HG03521 (cell line): ENCODE results near the gene MEF2C.
"Not testable (repeated sequence)": the region's sequence is repeated elsewhere in the genome, so short reads cannot be mapped to it uniquely, and the experiment has no call there.

Experiments used
- ATAC-seq: cut with Tn5 transposase; IDR thresholded peaks from one replicate; pipeline ENCODE4 v1.9.1; 2021; ENCODE audit warnings: mild to moderate bottlenecking, moderate library complexity; ENCODE audit not compliant: unreplicated experiment

Gene MEF2C

DNA sequence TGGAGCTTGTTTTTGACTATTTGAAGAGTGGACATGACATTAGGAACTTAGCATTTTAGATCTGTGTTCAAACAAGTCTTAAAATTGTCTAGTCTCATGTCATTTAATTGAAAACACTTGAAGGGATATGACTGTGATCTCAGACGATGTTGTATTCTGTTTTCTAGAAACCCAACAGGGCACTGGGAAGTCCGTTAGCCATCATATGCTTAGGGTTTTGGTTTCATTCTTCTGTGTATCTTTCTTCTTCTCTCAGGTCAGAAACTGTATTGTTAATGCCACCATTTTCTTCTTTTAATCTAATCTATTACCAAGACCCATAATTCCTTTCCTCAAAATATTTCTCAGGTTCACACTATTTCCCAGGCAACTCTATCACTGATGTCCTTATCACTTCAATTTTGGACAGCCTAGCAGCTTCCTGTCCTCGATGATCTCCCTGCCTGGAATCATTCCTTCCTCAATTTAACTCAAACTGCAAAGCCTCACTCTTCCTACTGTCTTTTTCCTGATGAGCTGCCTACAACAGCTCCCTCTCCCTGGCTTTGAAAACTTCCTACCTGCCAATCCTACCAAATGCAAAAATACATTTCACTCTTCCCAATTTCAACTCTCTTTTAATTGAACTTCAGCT lies 77.7 kb downstream of the MEF2C start:
- ATAC-seq, result peak; percentile 46

DNA sequence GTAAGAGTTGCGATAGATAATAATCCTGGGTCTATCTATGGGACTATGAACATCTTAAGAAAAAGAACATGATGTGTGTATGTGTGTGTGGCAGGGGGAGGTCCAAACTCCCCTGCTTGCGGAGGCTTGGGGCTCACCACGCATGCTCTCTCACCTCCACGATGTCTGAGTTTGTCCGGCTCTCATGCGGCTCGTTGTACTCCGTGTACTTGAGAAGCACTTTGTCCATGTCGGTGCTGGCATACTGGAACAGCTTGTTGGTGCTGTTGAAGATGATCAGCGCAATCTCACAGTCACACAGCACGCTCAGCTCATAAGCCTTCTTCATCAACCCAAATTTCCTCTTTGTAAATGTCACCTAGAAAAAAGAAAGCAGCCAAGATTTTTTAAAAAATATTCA lies 78.5 kb downstream of the MEF2C start:
- ATAC-seq, result no peak

DNA sequence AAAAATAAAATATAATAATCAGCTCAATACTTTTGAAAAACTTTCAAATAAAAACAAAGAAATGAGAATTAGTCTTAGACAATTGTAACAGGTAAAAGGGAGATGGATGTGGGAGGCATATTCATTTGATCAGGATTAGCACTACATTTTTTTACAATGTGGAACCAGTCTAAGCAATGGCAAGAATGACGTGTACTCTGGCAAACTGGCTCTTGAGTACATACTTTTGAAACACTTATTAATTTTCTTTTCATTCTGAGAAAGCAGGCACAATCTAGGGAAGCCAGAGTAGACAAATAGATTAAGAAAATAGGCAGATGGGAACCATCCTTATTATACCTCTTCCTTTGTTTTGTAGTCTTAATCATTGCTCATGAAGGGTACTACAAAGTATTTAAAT lies 79.7 kb downstream of the MEF2C start:
- ATAC-seq, result no peak

DNA sequence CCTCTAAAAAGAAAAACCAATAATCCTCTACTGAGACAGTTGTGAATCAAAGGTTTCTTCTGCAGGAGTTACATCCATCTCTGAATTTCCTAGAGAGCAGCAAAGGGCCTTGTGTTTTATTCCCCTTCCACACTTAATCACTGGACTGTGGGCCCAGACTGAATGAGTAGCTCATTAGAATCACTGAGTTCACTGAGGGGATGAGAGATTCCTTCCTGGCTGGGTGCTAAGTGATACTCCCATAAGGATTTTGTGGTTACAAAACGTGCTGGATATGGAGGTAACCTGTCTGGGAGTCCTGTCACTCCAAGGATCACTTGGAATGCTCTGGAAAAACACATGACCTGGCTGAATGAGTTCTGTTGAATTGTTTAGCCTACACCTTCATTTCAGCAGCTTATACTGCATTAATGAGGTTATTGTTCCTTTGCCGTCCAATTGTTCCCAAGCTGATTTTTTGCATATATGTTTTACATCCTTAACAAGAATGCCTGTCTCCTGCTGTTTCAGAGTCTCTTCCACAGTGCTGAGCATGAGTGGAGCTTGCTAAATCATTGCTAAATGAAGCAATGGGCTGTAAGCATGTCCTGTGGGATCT lies 82.9 kb downstream of the MEF2C start:
- ATAC-seq, result no peak

DNA sequence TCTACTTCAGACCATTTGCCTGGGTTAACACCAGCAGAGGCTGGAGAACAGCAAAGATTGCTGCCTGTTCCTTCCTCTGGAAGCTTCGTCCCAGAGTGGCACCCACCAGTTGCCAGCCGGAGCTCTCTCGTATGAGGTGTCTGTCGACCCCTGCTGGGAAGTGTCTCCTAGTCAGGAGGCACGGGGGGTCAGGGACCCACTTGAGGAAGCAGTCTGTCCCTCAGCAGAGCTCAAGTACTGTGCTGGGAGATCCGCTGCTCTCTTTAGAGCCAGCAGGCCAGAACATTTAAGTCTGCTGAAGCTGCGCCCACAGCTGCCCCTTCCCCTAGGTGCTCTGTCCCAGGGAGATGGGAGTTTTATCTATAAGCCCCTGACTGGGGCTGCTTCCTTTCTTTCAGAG lies 84.1 kb downstream of the MEF2C start:
- ATAC-seq, result not testable (repeated sequence)

DNA sequence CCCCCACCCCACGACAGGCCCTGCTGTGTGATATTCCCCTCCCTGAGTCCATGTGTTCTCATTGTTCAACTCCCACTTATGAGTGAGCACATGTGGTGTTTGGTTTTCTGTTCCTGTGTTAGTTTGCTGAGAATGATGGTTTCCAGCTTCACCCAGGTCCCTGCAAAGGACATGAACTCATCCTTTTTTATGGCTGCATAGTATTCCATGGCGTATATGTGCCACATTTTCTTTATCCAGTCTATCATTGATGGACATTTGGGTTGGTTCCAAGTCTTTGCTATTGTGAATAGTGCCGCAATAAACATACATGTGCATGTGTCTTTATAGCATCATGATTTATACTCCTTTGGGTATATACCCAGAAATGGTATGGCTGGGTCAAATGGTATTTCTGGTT lies 89.2 kb downstream of the MEF2C start:
- not testable (repeated sequence) for ATAC-seq

DNA sequence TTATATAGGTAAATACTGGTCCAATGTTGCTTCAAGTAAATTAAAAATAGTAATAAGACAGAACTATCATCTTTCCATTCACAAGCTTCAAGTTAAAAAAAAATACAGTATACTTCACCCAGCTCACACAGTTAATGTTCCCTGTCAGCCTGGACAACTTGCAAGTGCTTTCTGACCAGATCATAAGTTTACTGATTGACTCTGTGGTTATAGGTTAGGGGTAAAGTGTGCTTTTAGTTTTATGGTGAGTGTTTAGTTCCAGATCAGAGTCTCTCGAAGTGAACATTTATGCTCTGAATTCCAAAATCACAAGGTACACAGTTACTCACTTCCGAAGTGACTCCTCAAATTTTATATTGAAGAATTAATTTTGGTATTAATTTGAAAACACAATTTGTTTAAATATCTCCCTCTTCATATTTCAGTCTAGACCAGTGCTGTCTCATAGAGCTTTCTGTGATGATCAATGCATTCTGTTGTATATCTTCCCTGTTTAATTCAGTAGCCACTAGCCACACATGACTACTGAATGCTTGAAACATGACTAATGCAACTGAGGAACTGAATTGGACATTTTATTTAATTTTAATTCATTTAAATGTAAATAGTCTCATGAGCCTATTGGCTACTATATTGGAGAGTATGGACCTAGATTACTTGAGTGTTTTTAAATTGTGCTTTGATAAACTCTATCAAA lies 90.7 kb downstream of the MEF2C start:
- peak; percentile 76 for ATAC-seq

DNA sequence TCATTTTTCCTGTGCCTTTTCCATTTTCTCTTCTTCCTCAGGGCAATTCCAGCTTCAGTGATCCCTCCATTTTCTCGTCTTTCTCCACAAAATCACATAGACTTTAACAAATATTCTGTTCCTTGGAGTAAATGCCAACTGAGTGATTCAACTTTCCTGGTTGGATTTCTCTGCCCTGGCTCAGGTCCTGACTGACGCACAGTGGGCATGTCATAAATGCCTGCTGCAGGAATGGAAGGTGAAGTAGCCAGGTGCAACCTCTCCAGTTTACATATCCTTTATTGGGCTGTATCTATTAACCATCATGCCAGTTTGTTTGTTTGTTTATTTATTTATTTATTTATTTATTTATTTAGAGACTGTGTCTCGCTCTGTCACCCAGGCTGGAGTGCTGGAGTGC lies 95.1 kb downstream of the MEF2C start:
- ATAC-seq, result no peak

DNA sequence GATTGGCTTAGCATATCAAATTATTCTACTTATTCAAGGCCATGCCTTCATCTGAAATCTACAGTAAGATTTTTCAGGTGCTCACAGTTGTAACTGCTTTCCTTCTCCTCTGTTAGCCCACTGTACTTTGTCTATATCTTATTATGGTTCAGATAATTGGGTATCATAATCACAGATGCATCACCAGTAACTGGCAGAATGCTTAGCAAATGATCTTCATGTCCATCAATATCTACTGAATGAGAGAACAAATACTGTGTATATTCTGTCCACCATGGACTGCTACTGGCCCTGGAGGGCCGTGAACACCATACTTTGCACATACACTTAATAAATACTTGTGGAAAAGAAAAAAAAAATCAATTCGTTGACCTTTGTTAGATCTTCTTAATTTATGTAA lies 96.2 kb downstream of the MEF2C start:
- no peak for ATAC-seq

DNA sequence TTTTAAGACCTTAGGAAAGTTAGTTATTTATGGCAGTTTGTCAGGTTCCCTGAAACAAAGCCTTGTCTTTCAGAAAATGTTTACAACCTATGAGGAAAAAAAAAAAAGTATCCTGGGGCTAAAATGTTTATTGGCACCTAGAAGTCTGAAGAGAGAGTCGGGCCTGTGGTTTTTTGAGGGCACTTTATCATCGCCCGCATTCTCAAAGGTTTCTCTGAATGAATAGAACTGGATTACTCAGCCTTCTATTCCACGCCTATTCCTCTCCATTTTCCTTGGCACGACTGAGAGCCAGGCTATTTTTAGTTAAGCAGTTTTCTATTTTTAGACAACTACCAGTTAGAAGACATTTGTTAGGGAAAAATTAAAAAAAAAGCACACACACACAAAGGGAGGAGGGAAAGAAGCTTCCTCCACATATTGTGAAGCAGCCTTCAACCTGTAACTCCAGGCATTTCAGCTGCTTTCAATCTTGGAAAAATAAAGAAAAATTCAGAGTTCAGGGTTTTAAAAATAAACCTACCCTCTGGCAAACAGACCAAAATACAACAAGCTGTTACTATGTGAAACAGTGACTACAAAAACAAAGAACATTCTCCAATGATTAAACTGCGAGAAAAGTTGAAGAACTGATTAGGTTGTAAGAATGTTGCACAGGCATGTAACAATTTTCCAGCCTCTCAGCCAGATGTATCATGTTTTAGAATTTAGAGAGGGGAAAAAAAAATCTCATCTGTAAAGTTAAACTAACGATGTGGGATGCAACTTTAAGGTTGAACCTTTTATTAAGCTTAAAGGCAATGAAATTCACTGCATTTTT lies 97.0 kb downstream of the MEF2C start:
- ATAC-seq, result peak; percentile 41

DNA sequence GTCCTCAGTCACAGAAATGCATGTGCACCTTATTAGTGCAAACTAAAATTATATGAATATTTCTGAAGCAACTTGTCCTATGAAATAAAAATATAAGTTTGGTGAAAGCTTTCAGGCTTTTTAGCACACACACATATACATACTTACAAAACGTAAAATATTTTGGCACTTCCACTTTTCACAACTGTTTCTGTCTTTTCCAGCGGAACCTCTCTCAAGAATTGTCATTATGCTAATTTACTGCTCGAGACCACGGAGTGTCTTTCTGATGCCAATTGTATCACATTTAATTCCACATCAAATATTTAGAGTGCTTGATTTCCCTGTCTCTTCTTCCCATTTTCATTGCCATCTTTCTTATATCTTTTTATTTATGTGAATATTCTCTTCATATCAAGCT lies 100.4 kb downstream of the MEF2C start:
- ATAC-seq, result no peak

DNA sequence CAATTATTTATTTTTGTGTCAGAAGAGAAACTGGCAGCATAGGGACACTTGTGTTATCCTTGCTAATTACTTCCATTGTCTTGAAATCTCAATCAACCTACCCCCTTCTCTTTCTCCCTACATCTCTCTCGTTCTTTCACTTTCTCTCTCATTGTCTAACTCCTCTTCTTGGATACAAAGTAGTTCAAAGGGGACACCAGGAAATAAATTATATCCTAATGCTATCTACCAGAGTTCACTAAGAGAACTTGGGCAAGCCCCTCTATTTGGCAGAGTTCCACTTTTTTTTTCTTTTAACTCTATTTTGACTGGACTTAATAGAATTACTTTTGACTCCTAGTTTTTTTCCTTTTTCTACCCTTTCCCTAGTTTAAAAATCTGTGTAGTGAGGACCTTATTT lies 102.2 kb downstream of the MEF2C start:
- no peak for ATAC-seq

DNA sequence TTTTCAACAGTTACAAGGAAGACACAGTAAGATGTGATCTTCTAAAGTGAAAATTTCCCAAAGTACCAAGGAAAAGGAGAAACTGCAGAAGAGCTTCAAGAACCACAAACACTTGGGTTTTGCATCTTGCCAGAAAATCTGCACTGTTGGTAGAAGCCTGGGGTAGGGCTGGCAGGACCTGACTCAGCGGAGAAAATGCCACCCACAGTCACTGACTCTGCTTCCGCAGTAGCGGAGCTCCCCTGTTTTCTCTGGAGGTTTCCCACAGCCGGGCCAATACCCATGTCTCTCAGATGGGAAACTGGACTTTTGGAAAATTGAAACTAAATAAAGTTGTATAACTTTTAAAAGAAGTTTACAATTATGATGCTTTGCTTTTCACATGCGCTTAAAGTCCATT lies 104.2 kb downstream of the MEF2C start:
- ATAC-seq, result no peak

DNA sequence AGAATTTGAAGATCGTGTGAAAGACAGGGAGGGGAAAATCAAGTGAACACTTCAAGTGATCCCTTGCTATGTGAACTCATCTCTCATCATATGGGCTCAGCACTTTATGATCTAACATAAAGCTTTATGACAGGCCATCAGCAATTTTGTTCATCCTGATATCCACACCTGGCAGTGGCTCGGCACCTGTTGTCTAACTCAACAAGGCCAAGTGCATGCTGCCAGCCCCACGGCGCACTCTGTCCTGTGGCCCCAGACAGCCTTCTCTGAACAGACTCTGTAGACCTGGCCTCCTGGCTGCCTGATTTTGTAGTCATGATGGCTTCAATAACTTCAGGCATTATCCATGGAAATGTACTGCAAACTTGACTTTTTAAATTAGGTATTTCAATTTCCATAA lies 106.3 kb downstream of the MEF2C start:
- ATAC-seq, result no peak

DNA sequence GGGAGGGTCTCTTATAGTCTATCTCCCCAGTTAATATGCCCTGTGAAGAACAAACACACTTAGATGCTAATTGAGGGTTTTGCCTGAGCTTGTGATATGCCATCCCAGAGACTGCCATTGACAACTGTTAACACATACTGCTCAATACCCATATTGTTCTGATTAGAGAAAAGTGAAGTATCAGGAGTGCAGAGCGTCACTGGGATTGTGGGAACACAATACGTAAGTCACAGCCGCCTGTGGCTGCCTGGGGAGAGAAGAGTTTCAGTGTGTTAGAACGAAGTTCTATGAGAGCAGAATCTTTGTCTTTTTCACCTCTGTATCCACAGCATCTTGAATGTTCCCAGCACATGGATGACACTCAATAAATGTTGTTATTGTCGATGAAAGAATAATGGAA lies 110.2 kb downstream of the MEF2C start:
- no peak for ATAC-seq

DNA sequence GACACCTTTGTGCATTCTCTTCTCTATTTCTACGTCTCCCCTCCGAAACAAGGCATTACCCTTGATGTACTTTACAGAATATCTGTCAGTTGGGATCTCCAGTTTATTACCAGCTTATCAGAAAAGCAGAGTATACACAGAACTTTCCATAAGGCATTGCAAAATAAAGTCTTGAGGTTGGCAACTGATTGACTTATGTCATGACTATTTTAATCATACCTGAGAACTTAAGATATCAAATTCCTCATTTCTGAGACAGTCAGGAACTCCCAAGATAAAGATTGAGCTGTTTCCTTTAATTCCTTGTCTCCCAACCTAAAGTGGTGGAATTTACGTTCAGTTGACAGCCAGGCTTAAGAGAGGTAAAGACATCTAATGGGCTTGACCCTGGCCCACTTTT lies 110.9 kb downstream of the MEF2C start:
- no peak for ATAC-seq

DNA sequence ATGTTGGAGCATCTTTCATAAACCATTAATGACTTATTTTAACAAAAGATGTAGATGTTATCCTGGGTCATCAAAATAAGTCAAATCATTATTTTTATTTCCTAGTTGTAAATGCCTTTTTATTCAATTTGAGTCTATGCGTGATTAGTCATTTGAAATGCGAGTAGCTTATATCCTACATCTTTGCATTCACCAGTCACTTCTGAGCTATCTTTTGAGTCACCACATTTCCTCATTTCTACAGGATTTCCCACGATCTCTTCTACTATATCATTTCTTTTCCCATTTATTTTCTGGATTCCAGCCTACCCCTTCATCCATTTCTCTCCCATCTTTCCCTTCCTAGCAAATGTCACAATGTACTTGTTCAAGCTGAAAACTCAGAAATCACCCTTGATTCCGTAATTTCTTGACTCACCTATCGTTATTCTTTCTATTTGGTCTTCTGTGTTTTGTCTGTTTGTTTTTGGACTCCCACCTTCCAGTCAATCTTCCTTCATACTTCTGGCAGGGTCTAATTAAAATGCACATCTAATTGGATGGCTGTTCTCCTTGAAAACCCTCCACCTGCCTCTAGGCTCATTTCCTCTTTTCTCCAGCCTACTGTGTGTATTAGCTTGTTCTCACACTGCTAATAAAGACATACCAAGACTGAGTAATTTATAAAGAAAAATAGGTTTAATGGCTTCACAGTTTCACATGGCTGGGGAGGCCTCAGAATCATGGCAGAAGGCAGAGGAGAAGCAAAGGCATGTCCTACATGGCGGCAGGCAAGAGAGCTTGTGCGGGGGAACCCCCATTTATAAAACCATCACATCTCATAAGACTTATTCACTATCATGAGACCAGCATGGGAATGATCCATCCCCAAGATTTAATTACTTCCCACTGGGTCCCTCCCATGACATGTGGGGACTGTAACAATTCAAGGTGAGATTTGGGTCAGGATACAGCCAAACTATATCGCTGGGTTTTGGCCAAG lies 112.4 kb downstream of the MEF2C start:
- ATAC-seq, result no peak

DNA sequence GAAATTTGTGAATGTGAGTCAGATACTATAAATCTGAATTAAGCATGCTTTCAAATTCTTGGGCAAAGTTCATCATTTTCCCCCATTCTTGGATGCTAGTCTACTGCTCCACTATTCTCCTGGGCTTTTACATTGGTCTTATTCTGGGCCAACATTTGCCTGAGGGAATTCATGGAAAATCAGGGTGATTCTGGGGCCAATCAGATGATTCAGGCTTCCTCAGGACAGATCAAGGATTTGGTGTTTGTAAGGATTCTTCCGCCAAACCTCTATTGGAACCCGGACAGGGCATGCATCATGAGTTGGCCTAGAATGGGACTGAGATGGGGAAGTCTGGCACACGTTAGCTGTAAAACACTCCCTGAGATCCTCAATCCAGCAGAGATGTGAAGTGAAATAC lies 113.8 kb downstream of the MEF2C start:
- no peak for ATAC-seq

DNA sequence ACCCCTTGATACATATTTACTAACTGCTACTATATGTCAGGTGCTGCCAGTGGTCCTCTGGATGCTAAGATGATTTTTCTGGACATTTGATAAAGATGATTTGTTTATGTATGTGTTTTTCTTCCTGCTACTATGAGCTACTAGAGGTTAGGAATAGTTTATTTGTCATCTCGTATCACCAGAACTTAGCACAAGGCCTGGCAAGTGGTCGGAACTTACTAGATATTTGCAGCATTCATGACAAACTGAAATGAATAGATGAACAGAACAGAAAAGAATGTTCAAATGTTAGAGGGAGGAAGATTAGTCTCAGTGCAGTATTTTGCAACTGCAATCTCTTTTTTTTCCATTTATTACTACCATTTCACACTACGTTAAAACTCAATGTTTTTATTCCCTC lies 114.6 kb downstream of the MEF2C start:
- ATAC-seq, result no peak

DNA sequence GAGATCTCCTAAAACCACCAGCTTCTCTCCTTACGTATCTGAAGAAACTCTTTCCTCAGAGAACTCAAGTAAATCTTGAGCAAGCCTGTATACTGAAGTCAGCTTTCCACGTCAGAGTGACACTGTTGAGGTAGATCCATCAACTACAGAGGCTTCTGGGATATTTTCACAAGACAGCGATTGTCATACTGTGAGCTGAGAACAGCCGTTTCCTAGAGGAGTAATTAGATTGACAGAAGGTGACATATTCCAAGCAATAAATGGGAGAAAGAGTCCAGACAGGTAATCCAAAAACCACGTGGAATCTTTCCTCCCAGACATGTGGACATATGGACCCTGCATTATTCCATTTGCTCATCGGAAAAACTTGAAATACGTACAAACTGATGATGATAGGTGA lies 117.2 kb downstream of the MEF2C start:
- no peak for ATAC-seq

DNA sequence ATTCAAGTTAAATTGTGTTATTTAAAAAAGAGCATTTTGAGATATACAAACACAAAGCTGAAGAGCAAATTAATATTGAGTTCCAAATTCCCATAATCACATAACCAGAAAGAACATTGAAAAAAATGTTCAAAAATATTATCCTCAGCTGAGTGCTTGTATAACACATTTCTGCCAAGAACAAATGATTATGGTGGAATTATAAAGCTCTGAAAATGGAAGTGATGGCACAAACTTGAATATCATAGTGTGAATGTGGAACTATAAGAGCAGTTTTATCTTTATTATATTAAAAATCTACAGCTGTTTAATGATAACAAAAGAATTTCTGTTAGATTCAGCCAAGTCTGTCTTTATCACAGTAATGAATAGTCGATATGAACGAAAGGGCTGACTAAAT lies 117.8 kb downstream of the MEF2C start:
- no peak for ATAC-seq
